Femur (tissue), 1 donor: ENCODE measurements around the gene RTF1.

Experiments used
- DNase-seq: peaks from one replicate; pipeline ENCODE4 v3.0.0-alpha.2; 2017

The RTF1 gene

GRCh38 chr15:41490355-41490754 lies 73.5 kb downstream of the RTF1 start:
- DNase-seq = no peak

GRCh38 chr15:41491889-41492288 lies 75.0 kb downstream of the RTF1 start:
- DNase-seq = no peak

GRCh38 chr15:41492597-41493204 lies 75.8 kb downstream of the RTF1 start:
- DNase-seq = no peak

GRCh38 chr15:41493205-41493901 lies 76.5 kb downstream of the RTF1 start, which contains the start of gene ITPKA:
Gene ITPKA, plus strand, starts transcription at chr15:41493874. Its CDS starts 54 bp downstream, at chr15:41493928.
- peak; percentile 79 for DNase-seq

GRCh38 chr15:41493902-41494189 lies 77.0 kb downstream of the RTF1 start:
- DNase-seq = no peak

GRCh38 chr15:41494190-41494921 lies 77.5 kb downstream of the RTF1 start:
- DNase-seq = no peak

GRCh38 chr15:41494922-41495735 lies 78.2 kb downstream of the RTF1 start:
- no peak for DNase-seq

- DNase-seq = no peak
Measured at GRCh38 chr15:41495736-41496599, 79.1 kb downstream of the RTF1 start.

GRCh38 chr15:41498657-41499056 lies 81.8 kb downstream of the RTF1 start:
- DNase-seq = no peak

GRCh38 chr15:41499109-41499851 lies 82.4 kb downstream of the RTF1 start:
- DNase-seq = no peak

GRCh38 chr15:41501191-41501917 lies 84.5 kb downstream of the RTF1 start:
- no peak for DNase-seq

- no peak for DNase-seq
Measured at GRCh38 chr15:41501931-41502794, 85.3 kb downstream of the RTF1 start.

GRCh38 chr15:41502795-41503668 lies 86.1 kb downstream of the RTF1 start:
- DNase-seq = no peak

GRCh38 chr15:41503669-41504010 lies 86.7 kb downstream of the RTF1 start:
- no peak for DNase-seq

- no peak for DNase-seq
Measured at GRCh38 chr15:41504751-41505492, 88.0 kb downstream of the RTF1 start.

- DNase-seq = no peak
Measured at GRCh38 chr15:41505776-41506175, 88.9 kb downstream of the RTF1 start.

GRCh38 chr15:41506796-41507341 lies 90.0 kb downstream of the RTF1 start:
- DNase-seq = no peak

- no peak for DNase-seq
Measured at GRCh38 chr15:41507820-41508290, 91.0 kb downstream of the RTF1 start.
